Lung (tissue), 12 donors: ENCODE results near the gene ABCA7. TPM values are rescaled to one million over a fixed set of nuclear protein-coding genes. Genes with fewer than 3 reads are reported as not detected.

Source experiments
- ATAC-seq: fragments of 200-7000 bp; cut with Tn5 transposase; one replicate; pipeline ENCODE4 v1.9.1; 2020; ENCODE audit warnings: moderate number of reproducible peaks; ENCODE audit not compliant: insufficient read depth, low FRiP score
- DNase-seq, 3 donors: peaks; one replicate each; pipeline ENCODE4 v3.0.0-alpha.2; 2013 to 2017
- H3K27ac ChIP-seq, 2 donors: one replicate each; pipeline ENCODE4 v1.5.1; 2013; ENCODE audit warnings: mild to moderate bottlenecking in 2 of 2, moderate library complexity in 2 of 2, control low read depth in 1 of 2, inconsistent platforms in 1 of 2, low read depth in 1 of 2, low read length in 1 of 2
- H3K27me3 ChIP-seq, 3 donors: one replicate each; pipeline ENCODE4 v1.5.1; 2013; ENCODE audit warnings: low read length in 2 of 3; ENCODE audit not compliant: control insufficient read depth in 3 of 3, insufficient read depth in 3 of 3
- H3K36me3 ChIP-seq, 4 donors: one replicate each; pipeline ENCODE4 v1.5.1; 2013; ENCODE audit warnings: low read length in 4 of 4, mild to moderate bottlenecking in 1 of 4, moderate library complexity in 1 of 4; ENCODE audit not compliant: control insufficient read depth in 4 of 4, insufficient read depth in 4 of 4
- H3K4me1 ChIP-seq, 5 donors: one replicate each; pipeline ENCODE4 v1.5.1; 2013; ENCODE audit warnings: low read length in 5 of 5, mild to moderate bottlenecking in 2 of 5, moderate library complexity in 1 of 5; ENCODE audit not compliant: control insufficient read depth in 5 of 5, insufficient read depth in 5 of 5
- H3K4me3 ChIP-seq: one replicate; pipeline ENCODE4 v1.5.1; 2013; ENCODE audit warnings: mild to moderate bottlenecking, control low read depth, moderate library complexity
- H3K9ac ChIP-seq, 2 donors: one replicate each; pipeline ENCODE4 v1.5.1; 2013; ENCODE audit warnings: low read length in 2 of 2, control low read depth in 1 of 2; ENCODE audit not compliant: insufficient read depth in 1 of 2
- H3K9me3 ChIP-seq, 4 donors: one replicate each; pipeline ENCODE4 v1.5.1; 2013; ENCODE audit warnings: low read length in 3 of 4, mild to moderate bottlenecking in 1 of 4, moderate library complexity in 1 of 4; ENCODE audit not compliant: control insufficient read depth in 4 of 4, insufficient read depth in 3 of 4
- CTCF ChIP-seq: IDR thresholded peaks from 2 replicates; pipeline ENCODE4 v1.5.1; 2012; ENCODE audit warnings: mild to moderate bottlenecking; ENCODE audit errors: control extremely low read depth, extremely low read depth
- WGBS, 2 donors: extraction: QIAGEN DNeasy Blood & Tissue Kit; methylation state at CpG; one replicate each; pipeline ENCODE4 v1.1.7; 2013; 5-methylcytosine and 5-hydroxymethylcytosine counted together
- polyA plus RNA-seq, 2 donors: library from polyadenylated mRNA; stranded (reverse); fragments of 200-250 nt; gene quantifications; one replicate each; pipeline ENCODE4 v1.2.1, GENCODE V29; 2013
- total RNA-seq, 2 donors: library from RNA; depleted of rRNA in 1 of 2; stranded (reverse); fragments of >200 nt in 1 of 2; gene quantifications; one replicate each; pipeline ENCODE4 v1.2.1, GENCODE V29; 2014 to 2021
- donor health status: control.
- donor health status: control.
- donor health status: Bipolar disorder and iron deficiency.
- donor health status: healthy.
- donor health status: DM: yes; HTN: yes; CAD: no.

The ABCA7 gene
- total and polyA plus RNA-seq, 4 donors, result 20.1 to 54.4 (median 41.7) TPM

- 73 to 77% methylated on average over 32 of the region's 32 CpGs for WGBS, 2 donors
These were observed 35.6 kb upstream of the ABCA7 start for GRCh38 chr19:1004204-1004802.

GRCh38 chr19:1004803-1005664 is 34.9 kb upstream of the ABCA7 start:
- DNase-seq, result no peak
- no peak overlapping the region for H3K27ac ChIP-seq
- H3K4me3 ChIP-seq, result no peak overlapping the region
- no peak overlapping the region for H3K9ac ChIP-seq
- WGBS, 2 donors, result 90 to 91% methylated on average over 61 to 70 of the region's 70 CpGs
- peaks cover 0 to 18% (median 0%) of the 10 kb centered on the region in 4 donors for H3K36me3 ChIP-seq
- peaks cover 3 to 9% (median 5%) of the 10 kb centered on the region in 3 donors for H3K27me3 ChIP-seq
- no peak for TF ChIP-seq CTCF
- ATAC-seq, result no peak
- peaks cover 0 to 2% (median 0%) of the 10 kb centered on the region in 4 donors for H3K9me3 ChIP-seq
- peaks cover 0 to 26% (median 0%) of the 10 kb centered on the region in 5 donors for H3K4me1 ChIP-seq

More at GRCh38 chr19:1004204-1004802, 35.6 kb upstream of the ABCA7 start:
- H3K4me1 ChIP-seq, result peaks cover 0 to 19% (median 0%) of the 10 kb centered on the region in 5 donors
- TF ChIP-seq CTCF, result no peak
- no peak overlapping the region for H3K4me3 ChIP-seq
- peaks cover 5 to 12% (median 6%) of the 10 kb centered on the region in 3 donors for H3K27me3 ChIP-seq
- DNase-seq (no peak), ATAC-seq (no peak)
- no peak overlapping the region for H3K27ac ChIP-seq
- no peak overlapping the region for H3K9ac ChIP-seq
- H3K9me3 ChIP-seq, result peaks cover 0 to 2% (median 0%) of the 10 kb centered on the region in 4 donors
- H3K36me3 ChIP-seq, result peaks cover 0 to 12% (median 0%) of the 10 kb centered on the region in 4 donors

- no peak for TF ChIP-seq CTCF
- 82 to 85% methylated on average over 27 of the region's 27 CpGs for WGBS, 2 donors
- peaks cover 0 to 2% (median 0%) of the 10 kb centered on the region in 4 donors for H3K9me3 ChIP-seq
- no peak overlapping the region for H3K9ac ChIP-seq
- no peak overlapping the region for H3K27ac ChIP-seq
- peaks cover 0 to 27% (median 0%) of the 10 kb centered on the region in 5 donors for H3K4me1 ChIP-seq
- H3K4me3 ChIP-seq, result no peak overlapping the region
- ATAC-seq (no peak), DNase-seq (no peak)
- peaks cover 0 to 36% (median 10%) of the 10 kb centered on the region in 4 donors for H3K36me3 ChIP-seq
- H3K27me3 ChIP-seq, result no peaks in the 10 kb centered on the region
These were observed 33.1 kb upstream of the ABCA7 start for GRCh38 chr19:1006711-1007398.
